NCI-H526 treated with DMSO at 0.1 percent for 48 hours (cell line): Measurements from ENCODE around the gene UGT2B11.
"Not testable (repeated sequence)": the region's sequence is repeated elsewhere in the genome, so short reads cannot be mapped to it uniquely, and the experiment has no call there.

ENCODE experiments used
- DNase-seq: peaks from one replicate; lab custom pipeline; 2025; lab: John Stamatoyannopoulos, UW

The UGT2B11 gene

DNA sequence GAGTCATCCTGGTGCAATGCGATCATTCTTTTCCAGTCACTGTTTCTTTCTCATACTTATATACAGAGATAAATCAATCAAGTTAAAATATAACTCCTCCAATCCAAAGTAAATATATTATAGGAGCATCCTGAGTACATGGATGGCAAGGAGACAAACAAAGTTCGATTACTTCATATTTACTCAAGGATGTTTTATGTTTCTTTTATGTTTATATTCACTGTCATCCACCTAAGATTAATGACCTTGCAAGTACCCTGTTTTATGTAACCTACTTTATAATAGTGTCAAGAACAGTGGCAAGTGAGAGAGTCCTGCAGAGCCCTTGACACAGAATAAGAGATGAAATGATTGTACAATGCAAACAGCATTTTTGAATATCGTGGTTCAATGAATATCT is at the start of gene UGT2B11:
Gene UGT2B11 (minus strand): TSS at position 33 of the 400 bp plus-strand sequence. CDS start 26 bp downstream, at position 7.
- no peak for DNase-seq

GRCh38 chr4:69253147-69253772 is 38.7 kb upstream of the UGT2B11 start:
- DNase-seq, result not testable (repeated sequence)

DNA sequence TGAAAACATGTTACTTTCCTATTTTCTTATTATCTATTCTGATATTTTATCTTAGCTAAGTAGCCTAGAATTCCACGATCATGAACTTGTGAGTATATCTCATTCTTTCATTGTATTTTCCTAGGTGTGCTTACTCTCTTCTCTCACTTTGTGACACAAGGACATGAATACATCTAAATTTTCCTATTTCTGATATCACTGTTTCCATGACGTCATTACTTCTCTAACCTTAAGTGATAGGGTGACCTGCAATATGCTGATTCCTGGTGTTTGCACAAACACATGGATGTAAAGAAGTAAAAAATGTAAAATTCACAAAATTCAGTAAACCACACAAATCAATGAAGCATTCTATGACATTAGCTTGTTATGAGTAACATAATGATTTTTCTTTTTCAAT is 36.3 kb upstream of the UGT2B11 start:
- DNase-seq, result not testable (repeated sequence)

DNA sequence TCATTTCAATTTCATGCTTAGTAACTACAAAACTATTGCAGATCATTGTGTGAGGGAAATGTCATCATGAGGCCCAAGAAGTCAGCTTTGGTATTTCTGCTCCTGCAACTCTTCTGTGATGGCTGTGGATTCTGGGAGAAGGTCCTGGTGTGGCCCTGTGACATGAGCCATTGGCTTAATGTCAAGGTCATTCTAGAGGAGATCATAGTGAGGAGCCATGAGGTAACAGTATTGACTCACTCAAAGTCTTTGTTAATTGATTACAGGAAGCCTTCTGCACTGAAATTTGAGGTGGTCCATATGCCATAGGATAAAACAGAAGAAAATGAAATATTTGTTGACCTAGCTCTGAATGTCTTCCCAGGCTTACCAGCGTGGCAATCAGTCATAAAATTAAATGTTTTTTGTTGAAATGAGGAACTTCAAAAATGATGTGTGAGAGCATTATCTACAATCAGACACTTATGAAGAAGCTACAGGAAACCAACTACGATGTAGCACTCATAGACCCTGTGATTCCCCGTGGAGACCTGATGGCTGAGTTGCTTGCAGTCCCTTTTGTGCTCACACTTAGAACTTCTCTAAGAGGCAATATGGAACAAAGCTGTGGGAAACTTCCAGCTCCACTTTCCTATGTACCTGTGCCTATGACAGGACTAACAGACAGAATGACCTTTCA is 28.2 kb upstream of the UGT2B11 start:
- DNase-seq, result not testable (repeated sequence)

DNA sequence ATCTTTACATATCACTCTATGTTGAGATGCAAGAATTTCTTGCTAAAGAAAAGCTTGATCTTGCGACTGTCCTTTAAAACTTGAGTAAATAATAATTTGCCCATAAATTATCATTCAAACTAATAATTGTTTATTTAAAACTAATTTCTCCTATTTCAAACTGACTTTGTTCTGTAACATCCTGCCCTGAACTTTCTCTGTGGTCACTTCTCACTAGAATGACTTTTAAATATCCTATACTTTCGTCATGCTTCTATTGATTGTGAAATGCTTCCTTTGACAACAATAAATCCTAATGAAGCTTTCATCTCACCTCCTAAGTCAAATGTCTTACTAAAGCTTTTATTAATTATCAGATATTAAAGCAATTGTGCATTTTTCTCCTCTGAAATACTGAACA is 27.2 kb upstream of the UGT2B11 start:
- not testable (repeated sequence) for DNase-seq

GRCh38 chr4:69240787-69241186 is 26.2 kb upstream of the UGT2B11 start:
- not testable (repeated sequence) for DNase-seq

- DNase-seq, result peak; percentile 90
Observed at GRCh38 chr4:69239557-69240168, 25.1 kb upstream of the UGT2B11 start.

DNA sequence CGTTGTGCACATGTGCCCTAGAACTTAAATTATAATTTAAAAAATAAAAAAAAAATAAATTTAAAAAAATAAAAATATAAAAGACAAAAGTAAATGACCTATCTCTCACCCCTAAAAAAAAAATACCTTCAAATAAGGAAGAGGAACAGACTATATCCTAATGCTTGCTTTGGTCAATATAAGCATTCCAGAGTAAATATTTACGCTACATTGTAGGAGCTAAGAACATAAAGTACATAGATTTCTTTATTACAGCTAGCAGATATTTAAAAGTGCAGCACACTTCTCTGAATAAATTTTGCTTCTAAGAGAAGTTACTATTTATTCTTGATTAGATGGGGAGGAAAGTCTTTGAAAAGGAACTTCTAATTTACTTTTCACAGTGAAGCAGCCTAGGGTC is 24.5 kb upstream of the UGT2B11 start:
- DNase-seq, result no peak

DNA sequence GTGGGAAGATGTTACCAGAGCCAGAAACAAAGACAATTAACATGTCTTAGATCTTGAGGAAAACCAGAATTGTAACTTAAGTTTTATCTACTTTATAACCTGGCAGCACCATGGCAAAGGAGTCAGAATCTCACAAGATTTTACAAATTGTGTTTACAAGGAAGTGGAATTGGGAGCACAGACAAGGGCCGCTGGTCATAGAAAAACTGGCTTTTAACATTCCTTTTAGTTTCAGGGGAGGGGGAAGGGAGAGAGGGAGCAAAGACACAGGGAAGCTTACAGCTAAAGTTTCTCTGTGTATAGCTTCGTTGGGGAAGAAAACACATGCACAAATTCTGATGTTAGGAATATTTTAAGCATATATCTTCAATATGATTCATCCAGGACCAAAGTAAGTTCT is 10.3 kb upstream of the UGT2B11 start:
- no peak for DNase-seq

- not testable (repeated sequence) for DNase-seq
Observed at GRCh38 chr4:69223277-69223676, 8.7 kb upstream of the UGT2B11 start.

GRCh38 chr4:69218491-69218890 is 3.9 kb upstream of the UGT2B11 start:
- not testable (repeated sequence) for DNase-seq

GRCh38 chr4:69210911-69211310 is 3.6 kb downstream of the UGT2B11 start:
- no peak for DNase-seq

- DNase-seq, result not testable (repeated sequence)
Observed at GRCh38 chr4:69198506-69198905, 16.0 kb downstream of the UGT2B11 start.

- no peak for DNase-seq
Observed at GRCh38 chr4:69196209-69196965, 18.2 kb downstream of the UGT2B11 start.

GRCh38 chr4:69194166-69194565 is 20.4 kb downstream of the UGT2B11 start:
- no peak for DNase-seq

GRCh38 chr4:69191905-69192304 is 22.6 kb downstream of the UGT2B11 start:
- not testable (repeated sequence) for DNase-seq

GRCh38 chr4:69190621-69191020 is 23.9 kb downstream of the UGT2B11 start:
- DNase-seq, result not testable (repeated sequence)

DNA sequence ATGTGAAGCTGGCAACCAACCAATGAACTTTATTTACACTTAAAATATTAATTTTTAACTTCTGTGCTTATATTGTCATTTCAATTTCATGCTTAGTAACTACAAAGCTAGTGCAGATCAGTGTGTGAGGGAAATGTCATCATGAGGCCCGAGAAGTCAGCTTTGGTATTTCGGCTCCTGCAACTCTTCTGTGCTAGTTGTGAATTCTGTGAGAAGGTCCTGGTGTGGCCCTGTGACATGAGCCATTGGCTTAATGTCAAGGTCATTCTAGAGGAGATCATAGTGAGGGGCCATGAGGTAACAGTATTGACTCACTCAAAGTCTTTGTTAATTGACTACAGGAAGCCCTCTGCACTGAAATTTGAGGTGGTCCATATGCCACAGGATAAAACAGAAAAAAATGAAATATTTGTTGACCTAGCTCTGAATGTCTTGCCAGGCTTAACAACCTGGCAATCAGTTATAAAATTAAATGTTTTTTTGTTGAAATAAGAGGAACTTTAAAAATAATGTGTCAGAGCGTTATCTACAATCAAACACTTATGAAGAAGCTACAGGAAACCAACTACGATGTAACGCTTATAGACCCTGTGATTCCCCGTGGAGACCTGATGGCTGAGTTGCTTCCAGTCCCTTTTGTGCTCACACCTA is 32.9 kb downstream of the UGT2B11 start:
- not testable (repeated sequence) for DNase-seq

DNA sequence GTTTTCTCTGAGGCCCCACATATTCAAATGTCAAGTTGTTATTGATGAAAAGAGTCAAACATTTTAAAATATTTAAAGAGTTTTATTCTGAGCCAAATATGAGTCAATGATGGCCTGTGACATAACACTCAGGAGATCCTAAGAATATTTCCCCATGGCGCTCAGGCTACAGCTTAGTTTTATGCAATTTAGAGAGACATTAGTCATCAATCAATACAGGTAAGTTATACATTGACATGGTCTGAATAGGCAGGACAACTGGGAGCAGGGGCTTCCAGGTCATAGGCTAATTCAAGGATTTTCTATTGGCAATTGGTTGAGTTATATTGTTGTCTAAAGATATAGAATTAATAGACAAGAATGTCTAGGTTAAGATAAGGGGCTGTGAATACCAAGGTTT is 34.7 kb downstream of the UGT2B11 start:
- not testable (repeated sequence) for DNase-seq

- peak; percentile 85 for DNase-seq
Observed at GRCh38 chr4:69178751-69179205, 35.8 kb downstream of the UGT2B11 start.

DNA sequence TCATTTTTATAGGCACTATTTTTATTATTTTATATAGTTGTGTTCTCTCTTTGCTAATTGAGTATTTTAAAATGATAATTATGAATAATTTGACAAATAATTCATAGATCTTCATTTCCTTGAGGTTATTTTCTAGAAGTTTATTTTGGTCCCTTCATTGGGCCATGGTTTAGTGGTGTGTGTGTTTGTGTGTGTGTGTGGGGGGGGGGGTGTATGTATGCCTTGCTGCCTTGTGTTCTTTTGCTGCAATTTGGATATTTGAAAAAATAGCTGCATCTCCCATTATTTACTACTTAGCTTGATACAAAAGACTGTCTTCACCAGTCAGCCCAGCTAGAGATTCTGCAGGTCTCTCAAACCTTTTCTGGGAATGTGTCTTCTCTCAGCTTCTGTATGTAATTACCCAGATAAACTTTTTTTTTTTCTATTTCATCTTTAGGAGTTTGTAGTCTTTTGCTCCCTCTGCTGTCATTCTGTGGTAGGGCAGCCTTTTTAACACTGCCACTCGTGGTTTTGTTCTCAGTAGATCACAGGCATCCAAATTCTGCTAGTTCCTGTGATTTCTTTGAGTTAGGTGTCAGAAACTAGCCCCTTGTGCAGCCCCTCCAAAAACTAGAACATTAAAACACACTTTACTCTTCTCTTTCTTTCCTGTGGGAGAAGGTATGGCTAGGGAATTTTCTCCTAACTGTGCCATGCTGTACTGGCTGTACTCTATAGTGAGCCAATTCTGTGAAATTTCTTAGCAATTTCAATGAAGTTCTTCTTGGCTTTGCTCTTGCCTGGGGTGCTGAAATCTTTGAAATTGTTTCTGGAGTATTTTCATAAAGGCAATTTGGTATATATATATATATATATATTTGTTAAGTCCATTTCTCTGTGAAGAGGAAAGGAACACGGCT is 44.1 kb downstream of the UGT2B11 start:
- DNase-seq, result peak; percentile 37
